NT2/D1 (cell line): ENCODE measurements around the gene NELL1.

Experiments used
- SUZ12 ChIP-seq: IDR thresholded peaks from 2 replicates; pipeline ENCODE4 v1.6.1; 2011; ENCODE audit not compliant: insufficient read length, insufficient read depth; ENCODE audit errors: extremely low read depth
- YY1 ChIP-seq: IDR thresholded peaks from 2 replicates; pipeline ENCODE4 v1.6.1; 2011; ENCODE audit not compliant: insufficient read length, insufficient read depth

- TF ChIP-seq YY1 = no peak
- no peak for TF ChIP-seq SUZ12
Measured at GRCh38 chr11:21612326-21612725, 942.9 kb downstream of the NELL1 start.
